HAP-1 (cell line): ENCODE measurements around the gene C3orf20.
"Not testable (repeated sequence)": the region's sequence is repeated elsewhere in the genome, so short reads cannot be mapped to it uniquely, and the experiment has no call there.

Experiments used
- DNase-seq, 2 experiments: peaks; one replicate each; pipeline ENCODE4 v3.0.0-alpha.2; 2016 to 2020; ENCODE audit warnings: low spot score in 2 of 2
- H3K27me3 ChIP-seq: fragments of 250-450 bp; sonication (Bioruptor Pico); 2 replicates; pipeline ENCODE4 v1.5.1; 2020; ENCODE audit warnings: low read depth, mild to moderate bottlenecking, moderate library complexity
- H3K36me3 ChIP-seq: fragments of 250-450 bp; sonication (Bioruptor Pico); replicated peaks from 2 replicates; pipeline ENCODE4 v1.5.1; 2020; ENCODE audit warnings: mild to moderate bottlenecking
- H3K4me1 ChIP-seq: fragments of 250-450 bp; sonication (Bioruptor Pico); 2 replicates; pipeline ENCODE4 v1.5.1; 2020; ENCODE audit warnings: mild to moderate bottlenecking
- H3K4me3 ChIP-seq: fragments of 250-450 bp; sonication (Bioruptor Pico); 2 replicates; pipeline ENCODE4 v1.5.1; 2020; ENCODE audit warnings: mild to moderate bottlenecking, moderate library complexity
- H3K9me3 ChIP-seq: fragments of 250-450 bp; sonication (Bioruptor Pico); 2 replicates; pipeline ENCODE4 v1.5.1; 2020; ENCODE audit warnings: mild to moderate bottlenecking, moderate library complexity
- in situ Hi-C: fragments of 300-500 bp; cut with MboI; formaldehyde crosslinking; loops from 3 replicates; pipeline ENCODE4 v1.14.3; 2020; ENCODE audit warnings: low sequenced_read_pairs, inconsistent platforms, mixed read lengths

C3orf20 gene

DNA sequence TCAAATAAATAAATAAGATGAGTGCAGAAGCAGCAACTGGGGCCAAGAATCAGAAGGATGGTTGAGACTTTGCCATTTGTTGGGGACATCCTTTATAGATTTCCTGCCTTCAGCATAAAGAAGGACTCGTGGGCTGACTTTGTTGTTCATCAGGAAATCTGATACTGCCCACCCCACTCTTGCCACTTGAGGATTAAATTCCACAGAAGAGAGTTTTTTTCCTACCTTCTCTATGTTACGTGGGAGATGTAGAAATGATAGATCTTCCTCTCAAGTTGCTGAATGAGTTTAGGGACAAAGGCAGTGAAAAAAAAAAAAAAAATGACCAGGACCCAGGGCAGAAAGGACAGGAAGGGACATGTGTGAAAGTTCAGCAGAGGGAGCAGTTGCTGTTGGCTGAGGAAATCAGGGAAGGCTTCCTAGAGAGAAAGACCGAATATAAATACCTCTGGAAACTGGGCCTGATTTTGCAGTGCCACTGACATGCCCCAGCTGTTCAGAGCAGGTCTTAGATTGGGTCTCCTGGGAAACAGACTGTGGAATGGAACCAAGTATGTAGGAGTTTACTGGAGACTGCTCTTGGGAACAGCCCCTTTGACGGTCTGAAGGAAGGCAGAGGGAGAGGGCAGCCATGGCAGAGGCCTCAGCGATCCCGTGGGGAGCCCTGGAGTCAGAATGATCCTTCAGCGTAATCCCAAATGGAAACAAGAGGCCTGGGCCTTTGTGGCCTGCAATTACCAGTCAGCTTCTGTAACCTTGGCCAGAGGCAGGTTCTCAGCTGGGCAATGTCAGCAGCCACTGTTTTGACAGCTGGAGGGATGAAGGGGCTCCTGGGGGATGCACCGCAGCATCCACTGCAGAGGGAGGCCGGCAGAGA is 50.9 kb downstream of the C3orf20 start:
- DNase-seq, result no peak
- in situ Hi-C loops, result no loop called here
- no peak overlapping the region for H3K4me3 ChIP-seq

DNA sequence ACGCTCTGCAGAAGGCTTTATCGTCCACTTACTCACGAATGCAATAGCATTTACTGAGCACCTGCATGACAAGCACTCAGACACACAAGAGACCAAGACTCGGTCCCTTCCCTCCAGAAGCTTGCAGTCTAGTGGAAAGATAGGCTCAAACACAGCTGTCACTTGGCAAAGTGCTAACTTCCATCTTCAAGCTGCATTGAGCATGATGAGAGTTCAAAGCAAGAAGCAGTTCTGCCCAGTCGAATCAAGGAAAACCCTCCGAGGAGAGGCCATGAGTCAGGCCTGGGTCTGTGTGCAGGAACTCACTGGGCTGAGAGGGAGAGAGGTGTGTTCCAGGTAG is 51.5 kb downstream of the C3orf20 start:
- Histone ChIP-seq H3K9me3 (no peaks in the 10 kb centered on the region), H3K4me3 (no peak overlapping the region), H3K4me1 (no peaks in the 10 kb centered on the region), H3K27me3 (no peaks in the 10 kb centered on the region), H3K36me3 (no peaks in the 10 kb centered on the region)
- DNase-seq, result no peak
- in situ Hi-C loops, result no loop called here

More for the DNA sequence above, 50.9 kb downstream of the C3orf20 start:
- Histone ChIP-seq H3K4me1 (no peaks in the 10 kb centered on the region), H3K9me3 (no peaks in the 10 kb centered on the region), H3K36me3 (no peaks in the 10 kb centered on the region), H3K27me3 (no peaks in the 10 kb centered on the region)

DNA sequence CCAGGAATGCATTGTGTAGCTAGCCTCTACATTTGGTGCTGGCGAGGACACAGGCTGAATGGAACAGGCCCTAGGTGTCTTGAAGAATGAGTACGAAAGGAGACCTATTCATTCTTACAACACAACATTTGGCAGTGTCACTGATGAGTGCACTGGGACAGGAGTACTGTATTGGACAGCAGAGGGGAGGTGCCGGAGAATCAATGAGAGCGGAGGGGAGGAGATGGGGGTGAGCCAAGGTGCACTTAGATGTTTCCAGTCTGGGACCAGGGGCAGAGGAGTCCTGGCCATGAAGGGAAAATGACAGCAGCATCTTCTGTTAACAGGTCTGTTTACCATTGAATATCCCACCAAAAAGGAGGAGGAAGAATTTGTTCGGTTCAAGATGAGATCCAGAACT is 53.2 kb downstream of the C3orf20 start:
- no peak overlapping the region for H3K4me3 ChIP-seq
- no peaks in the 10 kb centered on the region for H3K36me3 ChIP-seq
- no peaks in the 10 kb centered on the region for H3K4me1 ChIP-seq
- in situ Hi-C loops, result no loop called here
- no peak for DNase-seq
- H3K9me3 ChIP-seq, result no peaks in the 10 kb centered on the region
- H3K27me3 ChIP-seq, result 0 out of 2 replicates have a peak, but pooled peaks cover 4% of the 10 kb centered on the region

DNA sequence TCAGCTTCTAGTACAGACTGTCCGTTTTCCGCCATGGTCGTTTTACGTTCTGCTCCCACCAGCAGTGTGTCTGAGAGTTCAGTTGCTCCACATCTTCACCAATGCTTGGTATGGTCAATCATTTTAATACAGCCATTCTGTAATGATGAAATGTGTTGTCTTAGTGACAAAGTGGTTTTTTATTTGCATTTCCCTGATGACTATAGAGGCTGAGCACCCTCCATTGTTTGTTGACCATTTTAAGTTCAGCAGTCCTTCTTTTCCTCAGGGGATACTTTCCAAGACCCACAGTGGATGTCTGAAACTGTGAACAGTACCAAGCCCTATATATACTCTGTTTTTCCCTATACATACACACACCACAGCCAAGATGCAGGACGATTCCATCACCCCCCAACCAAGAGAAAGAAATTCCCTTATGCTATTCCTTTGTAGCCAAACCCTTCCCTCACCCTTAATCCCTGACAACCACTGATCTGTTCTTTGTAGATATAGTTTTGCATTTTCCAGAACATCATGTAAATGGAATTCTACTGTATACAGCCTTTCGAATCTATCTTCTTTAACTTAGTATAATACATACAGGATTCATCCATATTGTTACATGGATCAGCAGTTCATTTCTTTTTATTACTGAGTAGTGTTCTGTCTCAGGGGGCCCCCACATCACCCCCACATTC is 55.9 kb downstream of the C3orf20 start:
- 0 out of 2 replicates have a peak, but pooled peaks cover 5% of the 10 kb centered on the region for H3K27me3 ChIP-seq
- DNase-seq, result no peak
- no peak overlapping the region for H3K4me3 ChIP-seq
- no peaks in the 10 kb centered on the region for H3K36me3 ChIP-seq
- H3K9me3 ChIP-seq, result no peaks in the 10 kb centered on the region
- in situ Hi-C loops, result no loop called here
- H3K4me1 ChIP-seq, result no peaks in the 10 kb centered on the region

DNA sequence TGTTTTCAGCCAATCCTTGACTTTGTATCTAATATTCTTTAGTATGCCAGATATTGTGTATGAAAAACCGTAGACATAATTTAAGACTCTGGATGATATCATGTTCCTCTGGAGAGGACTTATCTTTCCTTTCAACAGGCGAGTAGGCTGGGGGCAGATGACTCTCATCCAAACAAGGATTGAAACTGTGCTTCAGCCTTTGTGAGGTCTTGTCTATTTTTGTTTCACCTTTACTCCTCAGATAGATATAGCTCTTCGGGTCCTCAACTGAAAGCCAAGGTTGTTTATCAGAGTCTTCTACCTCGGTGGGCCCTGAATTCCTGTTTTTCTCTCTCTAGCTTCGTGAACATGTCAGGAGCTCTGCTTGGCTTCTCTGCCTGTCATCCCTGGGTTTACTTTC is 66.0 kb downstream of the C3orf20 start:
- no peaks in the 10 kb centered on the region for H3K27me3 ChIP-seq
- no peak overlapping the region for H3K4me3 ChIP-seq
- in situ Hi-C loops, result no loop called here
- no peak for DNase-seq
- H3K4me1 ChIP-seq, result no peaks in the 10 kb centered on the region
- H3K9me3 ChIP-seq, result no peaks in the 10 kb centered on the region
- H3K36me3 ChIP-seq, result no peaks in the 10 kb centered on the region

DNA sequence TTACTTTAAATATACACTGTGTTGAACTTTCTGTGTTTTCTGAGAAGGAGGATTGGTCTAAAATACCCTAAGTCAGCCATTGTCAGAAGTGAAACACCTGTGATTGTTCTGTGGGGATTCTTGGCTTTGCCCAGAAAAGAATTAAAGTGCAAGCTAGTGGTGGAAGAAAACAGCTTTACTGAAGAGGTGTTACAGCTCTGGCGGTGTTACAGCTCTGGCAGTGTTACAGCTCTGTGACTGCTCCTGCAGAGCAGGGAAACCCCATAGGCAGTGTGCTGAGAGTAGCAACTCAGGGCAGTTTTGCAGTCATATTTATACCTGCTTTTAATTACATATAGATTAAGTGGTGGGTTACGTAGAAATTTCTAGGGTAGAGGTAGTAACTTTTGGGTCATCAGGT is 66.6 kb downstream of the C3orf20 start:
- no peaks in the 10 kb centered on the region for H3K36me3 ChIP-seq
- H3K9me3 ChIP-seq, result no peaks in the 10 kb centered on the region
- H3K27me3 ChIP-seq, result no peaks in the 10 kb centered on the region
- no peak for DNase-seq
- no peak overlapping the region for H3K4me3 ChIP-seq
- in situ Hi-C loops, result no loop called here
- H3K4me1 ChIP-seq, result no peaks in the 10 kb centered on the region

DNA sequence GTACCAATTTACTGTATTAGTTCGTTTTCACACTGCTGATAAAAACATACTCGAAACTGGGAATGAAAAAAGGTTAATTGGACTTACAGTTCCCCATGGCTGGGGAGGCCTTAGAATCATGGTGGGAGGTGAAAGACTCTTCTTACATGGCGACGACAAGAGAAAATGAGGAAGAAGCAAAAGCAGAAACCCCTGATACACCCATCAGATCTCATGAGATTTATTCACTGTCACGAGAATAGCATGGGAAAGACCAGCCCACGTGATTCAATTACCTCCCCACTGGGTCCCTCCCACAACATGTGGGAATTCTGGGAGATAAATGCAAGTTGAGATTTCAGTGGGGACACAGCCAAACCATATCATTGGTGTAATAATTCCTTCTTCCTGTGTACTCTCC is 69.6 kb downstream of the C3orf20 start:
- H3K4me3 ChIP-seq, result no peak overlapping the region
- no peaks in the 10 kb centered on the region for H3K4me1 ChIP-seq
- DNase-seq, result no peak
- H3K36me3 ChIP-seq, result no peaks in the 10 kb centered on the region
- H3K9me3 ChIP-seq, result no peaks in the 10 kb centered on the region
- no peaks in the 10 kb centered on the region for H3K27me3 ChIP-seq
- in situ Hi-C loops, result no loop called here

DNA sequence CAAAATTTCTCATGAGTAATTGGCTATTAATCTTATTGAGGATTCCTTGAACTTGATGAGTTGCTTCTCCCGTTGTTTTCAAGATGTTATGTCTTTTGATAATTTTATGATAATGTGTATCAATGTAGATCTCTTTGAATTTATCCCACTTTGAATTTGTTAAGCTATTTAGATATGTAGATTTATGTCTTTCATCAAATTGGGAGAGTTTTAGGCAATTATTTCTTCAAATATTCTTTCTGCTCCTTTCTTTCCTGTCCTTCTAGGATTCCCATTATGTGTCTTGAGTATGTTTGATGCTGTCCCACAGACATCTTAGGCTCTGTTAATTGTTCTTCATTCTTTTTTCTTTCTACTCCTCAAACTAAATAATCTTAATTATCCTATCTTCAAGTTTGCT is 75.7 kb downstream of the C3orf20 start:
- in situ Hi-C loops, result no loop called here
- Histone ChIP-seq H3K27me3 (no peaks in the 10 kb centered on the region), H3K9me3 (peaks cover 2% of the 10 kb centered on the region; the same call in 1 of the 2 replicates), H3K4me1 (no peaks in the 10 kb centered on the region), H3K36me3 (no peaks in the 10 kb centered on the region), H3K4me3 (no peak overlapping the region)
- no peak for DNase-seq

DNA sequence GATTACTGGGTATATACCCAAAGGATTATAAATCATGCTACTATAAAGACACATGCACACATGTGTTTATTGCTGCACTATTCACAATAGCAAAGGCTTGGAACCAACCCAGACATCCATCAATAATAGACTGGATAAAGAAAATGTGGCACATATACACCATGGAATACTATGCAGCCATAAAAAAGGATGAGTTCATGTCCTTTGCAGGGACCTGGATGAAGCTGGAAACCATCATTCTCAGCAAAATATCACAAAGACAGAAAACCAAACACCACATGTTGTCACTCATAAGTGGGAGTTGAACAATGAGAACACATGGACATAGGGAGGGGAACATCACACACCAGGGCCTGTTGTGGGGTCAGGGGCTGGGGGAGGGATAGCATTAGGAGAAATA is 78.0 kb downstream of the C3orf20 start:
- H3K9me3 ChIP-seq, H3K27me3 ChIP-seq, H3K36me3 ChIP-seq, H3K4me1 ChIP-seq, H3K4me3 ChIP-seq, DNase-seq, in situ Hi-C loops: not testable (repeated sequence)

DNA sequence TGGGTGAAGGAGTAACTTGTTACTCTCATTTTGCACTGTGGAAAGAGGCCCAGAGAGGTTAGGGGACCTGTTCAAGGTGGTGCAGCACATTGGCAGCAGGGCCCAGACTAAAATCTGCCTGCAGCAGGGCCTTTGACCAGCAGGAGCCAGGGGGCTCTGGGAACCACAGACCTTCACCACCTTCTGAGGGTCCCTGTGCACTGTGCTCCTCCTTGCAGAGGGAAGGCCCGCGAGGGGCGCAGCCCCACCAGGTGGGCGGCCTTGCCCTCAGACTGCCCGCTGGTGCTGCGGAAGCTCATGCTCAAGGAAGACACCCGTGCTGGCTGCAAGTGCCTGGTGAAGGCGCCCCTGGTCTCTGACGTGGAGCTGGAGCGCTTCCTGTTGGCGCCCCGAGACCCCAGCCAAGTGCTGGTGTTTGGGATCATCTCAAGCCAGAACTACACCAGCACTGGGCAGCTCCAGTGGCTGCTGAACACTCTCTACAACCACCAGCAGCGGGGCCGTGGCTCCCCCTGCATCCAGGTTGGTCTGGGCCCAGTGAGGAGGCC is 82.3 kb downstream of the C3orf20 start:
- Histone ChIP-seq H3K36me3 (no peaks in the 10 kb centered on the region), H3K4me3 (no peak overlapping the region), H3K27me3 (no peaks in the 10 kb centered on the region), H3K4me1 (no peaks in the 10 kb centered on the region), H3K9me3 (no peaks in the 10 kb centered on the region)
- no peak for DNase-seq
- in situ Hi-C loops, result no loop called here

DNA sequence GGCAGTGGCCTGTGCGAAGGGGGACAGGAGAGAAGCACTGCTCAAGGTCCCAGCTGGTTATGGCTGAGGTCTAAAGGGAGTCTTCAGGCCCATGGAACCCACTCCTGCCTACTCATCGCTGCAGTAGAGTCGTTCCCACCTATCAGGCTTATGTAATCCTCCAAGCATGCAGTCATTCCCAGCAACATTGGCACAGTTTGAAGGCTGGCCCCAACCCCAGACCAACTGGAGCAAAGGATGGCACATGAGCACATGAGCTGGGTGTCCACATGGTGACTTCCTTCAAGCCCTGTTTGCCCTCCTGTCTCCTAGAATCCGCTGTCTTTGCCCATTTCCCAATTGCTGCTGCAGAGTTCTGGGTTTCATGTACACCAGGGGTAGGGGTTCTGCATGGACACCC is 83.4 kb downstream of the C3orf20 start:
- Histone ChIP-seq H3K9me3 (no peaks in the 10 kb centered on the region), H3K27me3 (no peaks in the 10 kb centered on the region), H3K36me3 (no peaks in the 10 kb centered on the region), H3K4me3 (no peak overlapping the region), H3K4me1 (no peaks in the 10 kb centered on the region)
- in situ Hi-C loops, result no loop called here
- DNase-seq, result no peak

DNA sequence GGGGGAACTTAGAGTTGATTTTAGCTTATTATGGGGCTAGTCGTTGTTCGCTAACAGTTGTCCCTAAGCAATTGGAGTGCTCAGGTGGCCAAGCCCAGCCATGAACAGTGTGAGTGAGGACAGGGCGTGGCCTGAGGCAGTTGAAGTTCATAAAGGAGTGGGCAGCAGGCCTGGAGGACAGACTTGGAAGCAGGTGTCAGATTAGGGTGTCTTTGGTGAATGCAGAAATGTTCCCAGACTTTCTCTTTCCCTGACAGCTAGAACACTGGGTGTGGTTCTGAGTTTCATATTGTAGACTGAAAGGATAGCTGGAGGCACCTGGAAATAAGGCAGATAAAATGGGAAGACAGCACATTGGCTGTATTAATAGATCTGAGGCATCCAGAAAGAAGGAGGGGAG is 84.0 kb downstream of the C3orf20 start:
- no peak for DNase-seq
- Histone ChIP-seq H3K36me3 (no peaks in the 10 kb centered on the region), H3K4me3 (no peak overlapping the region), H3K4me1 (no peaks in the 10 kb centered on the region), H3K9me3 (no peaks in the 10 kb centered on the region), H3K27me3 (no peaks in the 10 kb centered on the region)
- in situ Hi-C loops, result no loop called here

DNA sequence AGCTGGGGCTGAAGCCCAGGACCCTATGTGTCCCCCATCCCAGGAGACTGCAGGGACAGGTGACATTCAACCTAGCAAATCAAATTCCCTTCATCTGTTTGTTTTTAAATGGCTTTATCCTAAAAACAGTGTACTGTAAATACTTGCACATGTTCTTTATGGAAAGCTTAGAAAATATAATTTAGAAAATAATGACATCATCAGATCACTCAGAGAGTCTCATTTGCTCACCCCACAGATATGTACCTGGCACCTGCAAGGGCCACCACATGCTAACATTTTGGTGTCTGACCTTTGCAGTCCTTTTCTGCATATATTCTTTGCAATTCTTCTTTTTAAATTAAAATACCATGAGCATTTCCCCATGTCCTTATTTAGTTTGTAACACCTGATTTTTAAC is 85.2 kb downstream of the C3orf20 start:
- DNase-seq, result no peak

DNA sequence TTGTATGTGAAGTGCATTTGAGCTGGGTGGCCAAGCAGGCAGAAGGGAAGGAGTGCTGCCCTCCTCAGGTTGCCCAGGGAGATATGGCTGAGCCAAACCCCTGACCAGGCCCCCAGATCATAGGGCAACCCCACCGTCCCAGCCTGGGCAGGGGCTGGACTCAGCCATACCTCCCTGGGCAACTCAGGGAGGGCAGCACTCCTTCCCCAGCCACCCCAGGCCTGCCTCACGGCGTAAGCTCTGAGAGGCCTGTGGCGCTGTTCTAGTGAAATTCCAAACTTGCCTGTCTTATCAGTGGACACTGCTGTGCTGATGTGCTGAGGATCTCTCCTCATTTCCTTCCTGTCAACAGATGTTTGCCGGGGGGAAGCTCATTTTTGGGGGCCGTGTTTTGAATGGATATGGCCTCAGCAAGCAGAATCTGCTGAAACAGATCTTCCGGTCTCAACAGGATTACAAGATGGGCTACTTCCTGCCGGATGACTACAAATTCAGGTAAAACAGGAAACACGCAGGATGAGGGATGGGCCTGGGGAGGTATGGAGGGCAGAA is 86.3 kb downstream of the C3orf20 start:
- in situ Hi-C loops, result no loop called here
- no peak for DNase-seq
- no peaks in the 10 kb centered on the region for H3K36me3 ChIP-seq
- no peaks in the 10 kb centered on the region for H3K9me3 ChIP-seq
- H3K4me1 ChIP-seq, result no peaks in the 10 kb centered on the region
- no peaks in the 10 kb centered on the region for H3K27me3 ChIP-seq
- H3K4me3 ChIP-seq, result no peak overlapping the region

More for the DNA sequence above, 85.2 kb downstream of the C3orf20 start:
- H3K9me3 ChIP-seq, result no peaks in the 10 kb centered on the region
- no peak overlapping the region for H3K4me3 ChIP-seq
- in situ Hi-C loops, result no loop called here
- H3K27me3 ChIP-seq, result no peaks in the 10 kb centered on the region
- H3K4me1 ChIP-seq, result no peaks in the 10 kb centered on the region
- H3K36me3 ChIP-seq, result no peaks in the 10 kb centered on the region
